Activated naive CD8-positive, alpha-beta T cell treated with anti-CD3 and anti-CD28 coated beads, Interleukin-2, amount 50 U/mL, for 24 hours (primary cell): ENCODE data around the gene WDR83.
A peak's percentile ranks its signal among the peaks of the same experiment; 100 is the strongest.
"Not testable (repeated sequence)": the region's sequence is repeated elsewhere in the genome, so short reads cannot be mapped to it uniquely, and the experiment has no call there.

Experiments
- ATAC-seq: fragments of 150-1000 bp; cut with Tn5 transposase; one replicate; pipeline ENCODE4 v1.10.0; 2021
- DNase-seq: peaks from one replicate; pipeline ENCODE4 v3.0.0; 2021
- H3K27ac Mint-ChIP-seq: one replicate; pipeline ENCODE4 v1.8.0; 2021; ENCODE audit warnings: mild to moderate bottlenecking, mixed read lengths
- H3K27me3 Mint-ChIP-seq: one replicate; pipeline ENCODE4 v1.8.0; 2021; ENCODE audit warnings: mixed read lengths
- H3K36me3 Mint-ChIP-seq: one replicate; pipeline ENCODE4 v1.8.0; 2021; ENCODE audit warnings: low read depth, mixed read lengths
- H3K4me1 Mint-ChIP-seq: one replicate; pipeline ENCODE4 v1.8.0; 2021; ENCODE audit warnings: mixed read lengths
- H3K4me3 Mint-ChIP-seq: one replicate; pipeline ENCODE4 v1.8.0; 2021; ENCODE audit warnings: mild to moderate bottlenecking, moderate library complexity, mixed read lengths
- H3K9me3 Mint-ChIP-seq: one replicate; pipeline ENCODE4 v1.8.0; 2021; ENCODE audit warnings: mixed read lengths

Gene WDR83

DNA sequence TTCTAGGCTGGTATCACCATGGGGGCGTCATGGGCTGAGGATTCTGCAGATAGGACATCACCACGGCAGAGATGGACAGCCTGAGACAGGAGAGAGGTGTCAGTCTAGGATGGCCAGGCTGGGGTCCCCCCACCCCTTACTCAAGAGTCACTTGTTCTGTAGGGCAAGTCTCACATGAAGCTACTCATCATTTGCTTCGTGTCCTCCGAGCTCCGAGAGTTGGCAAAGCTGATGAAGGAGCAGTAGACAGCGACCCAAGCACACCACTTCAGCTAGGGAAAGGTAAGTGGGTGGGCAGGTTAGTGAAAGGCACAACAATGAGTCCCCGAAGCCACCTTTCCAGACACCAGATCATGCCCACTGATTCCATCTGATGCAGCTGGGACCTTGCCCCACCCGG is 1.7 kb downstream of the WDR83 start:
- Mint-ChIP-seq H3K4me3 (peak overlapping the region; percentile 96), H3K27ac (peak overlapping the region; percentile 98), H3K9me3 (no peaks in the 10 kb centered on the region), H3K36me3 (peaks cover 24% of the 10 kb centered on the region), H3K4me1 (peaks cover 56% of the 10 kb centered on the region), H3K27me3 (no peaks in the 10 kb centered on the region)
- ATAC-seq (no peak), DNase-seq (no peak)

DNA sequence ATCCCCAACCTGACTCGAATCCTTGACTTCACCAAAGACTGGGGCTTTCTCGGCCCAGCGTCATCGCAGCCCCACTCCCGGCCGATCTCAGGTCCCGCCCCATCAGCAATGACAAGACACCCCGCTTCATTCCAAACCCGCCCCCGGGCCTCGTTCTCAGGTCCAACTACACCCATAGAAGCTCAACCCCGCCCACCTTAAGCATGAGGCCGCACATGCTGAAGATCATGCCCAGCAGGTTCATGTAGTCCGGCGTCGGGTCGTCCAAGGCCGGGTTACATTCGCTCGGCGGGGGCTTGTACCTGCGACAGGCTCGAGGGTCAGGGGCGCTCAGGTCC is 2.3 kb downstream of the WDR83 start:
- H3K4me1 Mint-ChIP-seq, result peaks cover 56% of the 10 kb centered on the region

DNA sequence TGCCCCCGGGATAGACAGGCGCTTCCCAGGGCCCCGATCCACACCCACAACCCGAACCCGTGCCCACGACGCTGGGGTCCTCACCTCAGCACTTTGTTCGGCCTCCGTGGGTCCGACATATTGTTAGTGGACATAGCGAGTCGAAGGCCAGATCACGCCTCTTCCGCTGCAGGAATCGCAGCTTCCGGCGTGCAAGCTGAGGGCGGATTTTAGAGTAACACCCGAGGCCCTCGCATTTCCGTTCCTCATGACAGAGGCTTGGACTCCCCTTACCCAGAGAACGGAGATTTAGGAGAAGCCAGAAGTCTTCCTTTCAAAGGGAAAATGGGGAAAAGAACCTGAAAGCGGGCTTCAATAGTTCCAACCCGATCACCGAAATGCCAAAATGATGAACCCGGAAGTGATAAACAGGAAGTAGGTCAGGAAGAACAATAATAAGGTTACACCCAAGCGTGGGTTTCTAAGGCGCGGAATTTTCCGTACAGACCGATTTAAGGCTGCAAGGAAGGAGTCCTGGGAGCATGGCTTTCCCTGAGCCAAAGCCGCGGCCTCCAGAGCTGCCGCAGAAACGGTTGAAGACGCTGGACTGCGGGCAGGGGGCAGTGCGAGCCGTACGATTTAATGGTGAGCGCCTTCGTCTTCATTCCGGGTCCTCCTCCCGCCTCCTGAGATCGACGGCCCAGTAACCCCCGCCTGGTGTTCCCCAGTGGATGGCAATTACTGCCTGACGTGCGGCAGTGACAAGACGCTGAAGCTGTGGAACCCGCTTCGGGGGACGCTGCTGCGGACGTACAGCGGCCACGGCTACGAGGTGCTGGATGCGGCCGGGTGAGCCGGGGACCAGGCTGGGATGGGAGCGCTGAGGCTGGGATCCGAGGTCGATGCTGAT is 2.9 kb downstream of the WDR83 start:
- peaks cover 20% of the 10 kb centered on the region for H3K36me3 Mint-ChIP-seq

More for the DNA sequence above, 2.3 kb downstream of the WDR83 start:
- Mint-ChIP-seq H3K36me3 (peaks cover 20% of the 10 kb centered on the region), H3K9me3 (no peaks in the 10 kb centered on the region), H3K27ac (peak overlapping the region; percentile 98), H3K4me3 (peak overlapping the region; percentile 96), H3K27me3 (no peaks in the 10 kb centered on the region)
- ATAC-seq (no peak), DNase-seq (peak; percentile 67)

DNA sequence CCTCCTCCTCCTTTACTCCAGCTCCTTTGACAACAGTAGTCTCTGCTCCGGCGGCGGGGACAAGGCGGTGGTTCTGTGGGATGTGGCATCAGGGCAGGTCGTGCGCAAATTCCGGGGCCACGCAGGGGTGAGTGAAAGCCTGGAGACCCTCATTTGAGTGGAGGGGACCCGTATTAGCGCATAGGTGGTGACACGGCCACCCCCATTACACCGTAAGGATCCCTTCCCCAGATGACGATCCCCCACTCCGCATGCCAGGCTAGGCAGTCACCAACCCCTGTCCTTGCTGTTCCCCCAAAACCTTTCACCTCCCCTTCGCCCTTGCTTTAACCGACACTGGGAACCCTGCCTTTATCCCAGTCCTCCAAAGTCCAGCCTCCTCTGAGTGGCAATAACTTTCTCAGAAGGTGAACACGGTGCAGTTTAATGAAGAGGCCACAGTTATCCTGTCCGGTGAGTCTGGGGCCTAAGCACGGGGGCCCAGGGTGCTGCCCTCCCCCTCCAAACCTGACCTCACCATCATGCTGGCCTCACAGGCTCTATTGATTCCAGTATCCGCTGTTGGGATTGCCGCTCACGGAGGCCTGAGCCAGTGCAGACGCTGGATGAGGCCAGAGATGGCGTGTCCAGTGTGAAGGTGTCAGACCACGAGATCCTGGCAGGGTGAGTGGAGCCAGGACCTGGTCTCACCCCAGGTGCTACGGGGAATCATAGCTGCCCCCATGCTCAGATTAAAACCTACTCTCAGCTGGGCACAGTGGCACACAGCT is 3.7 kb downstream of the WDR83 start:
- H3K4me3 Mint-ChIP-seq, result peak overlapping the region; percentile 96
- peaks cover 45% of the 10 kb centered on the region for H3K4me1 Mint-ChIP-seq
- H3K27me3 Mint-ChIP-seq, result no peaks in the 10 kb centered on the region
- peak overlapping the region; percentile 98 for H3K27ac Mint-ChIP-seq
- DNase-seq (no peak), ATAC-seq (no peak)
- peaks cover 15% of the 10 kb centered on the region for H3K36me3 Mint-ChIP-seq
- no peaks in the 10 kb centered on the region for H3K9me3 Mint-ChIP-seq

More for the DNA sequence above, 2.9 kb downstream of the WDR83 start:
- ATAC-seq (no peak), DNase-seq (peak; percentile 78)
- Mint-ChIP-seq H3K4me3 (peak overlapping the region; percentile 96), H3K27me3 (no peaks in the 10 kb centered on the region), H3K4me1 (peaks cover 53% of the 10 kb centered on the region), H3K27ac (peak overlapping the region; percentile 98), H3K9me3 (no peaks in the 10 kb centered on the region)

DNA sequence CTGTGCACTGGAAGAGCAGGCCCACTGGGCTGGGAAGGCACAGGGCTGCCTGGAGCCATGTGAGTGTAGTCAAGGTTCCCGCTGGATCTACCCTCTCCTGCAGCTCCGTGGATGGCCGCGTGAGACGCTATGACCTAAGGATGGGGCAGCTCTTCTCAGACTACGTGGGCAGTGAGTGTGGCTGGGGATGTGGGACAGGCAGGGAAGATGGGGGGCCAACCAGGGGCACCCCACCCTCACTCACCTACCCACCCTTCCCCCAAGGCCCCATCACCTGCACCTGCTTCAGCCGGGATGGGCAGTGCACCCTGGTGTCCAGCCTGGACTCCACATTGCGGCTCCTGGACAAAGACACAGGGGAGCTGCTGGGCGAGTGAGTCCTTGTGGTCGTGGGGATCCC is 6.1 kb downstream of the WDR83 start:
- Mint-ChIP-seq H3K36me3 (peaks cover 20% of the 10 kb centered on the region), H3K9me3 (no peaks in the 10 kb centered on the region), H3K27me3 (no peaks in the 10 kb centered on the region), H3K27ac (no peak overlapping the region), H3K4me1 (peaks cover 38% of the 10 kb centered on the region), H3K4me3 (no peak overlapping the region)
- ATAC-seq (no peak), DNase-seq (no peak)

DNA sequence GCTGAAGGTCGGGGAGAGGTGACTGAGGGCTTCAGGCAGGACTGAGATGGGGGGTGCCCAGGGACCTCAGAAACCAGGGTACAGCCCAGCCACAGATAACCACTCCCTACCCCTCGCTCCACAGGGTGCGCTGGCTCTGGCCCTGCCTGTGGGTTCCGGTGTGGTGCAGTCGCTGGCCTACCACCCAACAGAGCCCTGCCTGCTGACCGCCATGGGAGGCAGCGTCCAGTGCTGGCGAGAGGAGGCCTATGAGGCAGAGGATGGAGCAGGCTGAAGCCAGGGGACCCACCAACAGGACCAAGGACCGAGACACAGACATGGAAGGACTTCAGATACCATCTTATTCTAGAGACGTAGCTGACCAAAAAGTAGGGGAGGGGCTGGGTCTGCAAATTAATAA is 8.8 kb downstream of the WDR83 start:
- Mint-ChIP-seq H3K27me3 (no peaks in the 10 kb centered on the region), H3K36me3 (peaks cover 24% of the 10 kb centered on the region), H3K4me3 (no peak overlapping the region), H3K9me3 (no peaks in the 10 kb centered on the region), H3K27ac (no peak overlapping the region), H3K4me1 (peaks cover 25% of the 10 kb centered on the region)
- ATAC-seq (no peak), DNase-seq (no peak)

DNA sequence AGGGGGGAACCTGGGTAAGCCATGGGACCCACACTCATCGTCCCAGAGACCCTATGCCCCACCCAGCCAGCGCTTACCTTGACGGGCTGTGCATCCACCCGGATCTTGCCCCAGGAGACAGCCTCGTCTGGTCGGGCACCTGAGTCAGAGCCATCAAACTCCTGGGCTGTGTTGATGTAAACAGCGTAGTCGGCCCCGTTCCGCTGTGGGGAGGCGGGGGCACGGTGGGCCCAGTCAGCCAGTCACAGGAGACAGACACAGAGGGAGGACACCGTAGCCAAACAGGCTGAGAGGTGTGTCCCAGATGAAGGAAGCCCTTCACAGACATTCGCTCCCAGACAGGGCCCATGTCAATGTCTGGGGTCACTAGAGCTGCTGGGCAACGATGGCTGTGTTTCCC is 9.3 kb downstream of the WDR83 start:
- Mint-ChIP-seq H3K27me3 (no peaks in the 10 kb centered on the region), H3K27ac (no peak overlapping the region), H3K4me1 (peaks cover 22% of the 10 kb centered on the region), H3K36me3 (peaks cover 26% of the 10 kb centered on the region), H3K9me3 (no peaks in the 10 kb centered on the region), H3K4me3 (no peak overlapping the region)
- DNase-seq, result no peak
- peak; percentile 10 for ATAC-seq

DNA sequence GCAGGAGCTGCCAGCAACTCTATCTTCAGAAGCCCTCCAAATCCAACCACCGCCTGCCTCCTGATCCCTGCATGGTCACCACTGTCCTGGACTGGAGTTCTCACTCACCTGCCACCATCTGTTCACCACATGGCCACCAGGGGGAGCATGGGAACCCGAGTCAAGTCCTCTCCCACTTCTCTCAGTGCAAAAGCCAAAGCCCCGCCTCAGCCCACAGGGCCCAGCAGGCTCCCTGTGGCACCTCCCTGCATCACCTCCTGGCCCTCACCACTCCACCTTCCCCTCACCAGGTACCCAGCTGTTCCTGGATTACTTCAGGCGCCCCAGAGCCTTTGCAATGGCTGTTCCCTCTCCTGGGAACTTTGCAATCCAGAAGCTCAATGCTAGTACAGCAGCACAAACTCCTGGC is 9.8 kb downstream of the WDR83 start:
- H3K9me3 Mint-ChIP-seq, result no peaks in the 10 kb centered on the region
- DNase-seq (peak; percentile 95), ATAC-seq (peak; percentile 41)
- peaks cover 25% of the 10 kb centered on the region for H3K4me1 Mint-ChIP-seq
- H3K27me3 Mint-ChIP-seq, result no peaks in the 10 kb centered on the region
- H3K4me3 Mint-ChIP-seq, result peak overlapping the region; percentile 9
- H3K27ac Mint-ChIP-seq, result no peak overlapping the region
- peaks cover 30% of the 10 kb centered on the region for H3K36me3 Mint-ChIP-seq

DNA sequence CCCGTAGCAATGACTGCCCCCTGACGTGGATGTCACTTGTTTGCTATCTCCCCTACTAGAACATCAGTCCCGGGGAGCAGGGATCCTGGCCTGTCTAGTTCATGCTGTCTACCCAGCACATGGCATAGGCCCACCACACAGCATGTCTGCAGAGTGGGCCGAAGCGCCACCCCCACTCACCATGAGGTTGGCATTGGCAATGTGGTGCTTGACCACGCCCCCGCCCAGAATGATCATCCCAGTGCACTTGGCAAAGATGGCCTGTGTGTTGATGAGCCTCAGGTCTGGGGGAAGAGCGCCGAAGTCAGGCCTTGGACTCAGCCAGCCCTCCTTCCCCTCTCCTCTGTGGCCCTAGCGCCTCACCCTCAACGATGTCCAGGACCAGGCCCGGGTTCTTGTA is 10.3 kb downstream of the WDR83 start:
- ATAC-seq, result no peak
- no peak overlapping the region for H3K27ac Mint-ChIP-seq
- peaks cover 29% of the 10 kb centered on the region for H3K36me3 Mint-ChIP-seq
- H3K4me3 Mint-ChIP-seq, result no peak overlapping the region
- peaks cover 24% of the 10 kb centered on the region for H3K4me1 Mint-ChIP-seq
- H3K27me3 Mint-ChIP-seq, result no peaks in the 10 kb centered on the region
- DNase-seq, result no peak
- H3K9me3 Mint-ChIP-seq, result no peaks in the 10 kb centered on the region

DNA sequence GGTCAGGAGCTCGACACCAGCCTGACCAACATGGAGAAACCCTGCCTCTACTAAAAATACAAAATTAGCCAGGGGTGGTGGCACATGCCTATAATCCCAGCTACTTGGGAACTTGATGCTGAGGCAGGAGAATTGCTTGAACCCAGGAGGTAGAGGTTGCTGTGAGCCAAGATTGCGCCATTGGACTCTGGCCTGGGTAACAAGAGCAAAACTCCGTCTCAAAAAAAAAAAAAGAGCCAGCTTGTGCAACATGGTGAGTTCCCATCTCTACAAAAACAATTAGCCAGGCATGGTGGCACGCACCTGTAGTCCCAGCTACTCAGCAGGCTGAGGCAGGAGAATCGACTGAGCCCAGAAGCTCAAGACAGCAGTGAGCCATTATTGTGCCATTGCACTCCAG is 11.4 kb downstream of the WDR83 start:
- H3K4me3 Mint-ChIP-seq, H3K9me3 Mint-ChIP-seq, ATAC-seq, DNase-seq, H3K27me3 Mint-ChIP-seq, H3K27ac Mint-ChIP-seq: not testable (repeated sequence)
- Mint-ChIP-seq H3K4me1 (peaks cover 22% of the 10 kb centered on the region), H3K36me3 (peaks cover 26% of the 10 kb centered on the region)

DNA sequence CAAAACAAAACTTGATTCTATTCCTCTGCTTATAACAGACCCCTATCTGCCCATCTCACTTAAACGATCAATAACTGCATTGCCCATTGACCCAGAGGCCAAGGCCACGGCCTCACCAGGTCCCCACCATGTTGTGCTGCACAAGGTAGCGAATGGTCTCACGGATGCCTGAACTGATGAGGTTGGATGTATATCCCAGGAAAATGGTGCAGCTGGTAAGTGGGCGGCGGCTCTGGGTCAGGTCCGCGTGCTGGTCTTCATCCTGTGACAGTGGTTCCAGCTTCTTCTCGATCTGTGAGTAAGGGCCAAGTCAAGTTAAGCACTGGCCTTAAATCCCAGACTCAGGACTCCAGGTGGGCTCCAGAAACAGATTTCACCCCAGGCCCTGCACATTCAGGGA is 13.4 kb downstream of the WDR83 start:
- Mint-ChIP-seq H3K27me3 (no peaks in the 10 kb centered on the region), H3K4me1 (peaks cover 22% of the 10 kb centered on the region), H3K27ac (no peak overlapping the region), H3K4me3 (peak overlapping the region; percentile 91), H3K36me3 (peaks cover 21% of the 10 kb centered on the region), H3K9me3 (no peaks in the 10 kb centered on the region)
- DNase-seq, result no peak
- no peak for ATAC-seq

DNA sequence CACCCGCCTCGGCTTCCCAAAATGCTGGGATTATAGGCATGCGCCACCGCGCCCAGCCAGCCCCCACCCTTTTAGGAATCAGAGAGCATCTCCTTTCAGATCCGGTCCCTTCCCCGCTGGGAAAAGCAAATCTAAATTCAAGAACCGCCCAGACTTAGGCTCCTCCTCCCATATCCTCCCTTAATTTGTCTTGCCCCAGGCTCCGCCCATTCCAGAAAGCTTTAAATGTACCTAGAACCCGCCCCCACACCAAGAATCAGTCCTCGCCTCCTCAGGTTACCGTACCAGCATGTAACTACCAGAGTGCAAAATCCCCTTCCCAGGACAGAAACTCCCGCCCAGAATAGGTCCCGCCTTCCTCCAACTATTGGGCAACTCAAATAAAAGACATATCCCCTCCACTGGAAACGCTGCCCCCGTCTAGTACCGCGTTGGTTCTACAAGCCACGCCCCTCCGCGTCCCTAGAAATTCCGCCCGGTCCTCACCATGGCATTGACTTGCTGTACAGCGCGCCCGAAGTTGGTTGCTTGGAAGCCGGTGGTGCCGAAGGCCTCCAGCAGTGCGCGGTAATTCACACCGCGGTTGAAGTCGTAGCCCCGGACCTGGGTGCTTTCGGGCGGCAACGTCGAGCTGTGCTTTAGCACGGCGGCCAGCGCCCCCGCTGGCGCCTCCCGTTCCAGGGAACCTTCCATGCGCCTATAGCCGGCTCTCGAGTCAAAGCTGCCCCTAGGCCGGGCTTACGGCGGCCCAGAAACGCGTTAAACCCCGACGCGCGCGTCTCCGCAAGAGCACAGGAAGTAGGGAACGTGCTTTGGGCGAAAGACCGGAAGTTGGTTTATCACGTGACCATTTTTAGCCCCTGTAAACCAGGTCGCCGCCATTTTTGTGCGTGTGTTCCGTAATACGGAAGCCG is 14.7 kb downstream of the WDR83 start, which contains the start of gene DHPS:
DHPS (minus strand) TSS at position 807 of the 914 bp plus-strand sequence; CDS start at position 693, 114 bp downstream.
- DNase-seq, result peak; percentile 89
- Mint-ChIP-seq H3K9me3 (no peaks in the 10 kb centered on the region), H3K4me1 (peaks cover 20% of the 10 kb centered on the region), H3K27ac (peak within 1 kb of the TSS; percentile 82), H3K36me3 (peaks cover 19% of the 10 kb centered on the region), H3K27me3 (no peaks in the 10 kb centered on the region), H3K4me3 (peak within 1 kb of the TSS; percentile 91)
- peak; percentile 92 for ATAC-seq

DNA sequence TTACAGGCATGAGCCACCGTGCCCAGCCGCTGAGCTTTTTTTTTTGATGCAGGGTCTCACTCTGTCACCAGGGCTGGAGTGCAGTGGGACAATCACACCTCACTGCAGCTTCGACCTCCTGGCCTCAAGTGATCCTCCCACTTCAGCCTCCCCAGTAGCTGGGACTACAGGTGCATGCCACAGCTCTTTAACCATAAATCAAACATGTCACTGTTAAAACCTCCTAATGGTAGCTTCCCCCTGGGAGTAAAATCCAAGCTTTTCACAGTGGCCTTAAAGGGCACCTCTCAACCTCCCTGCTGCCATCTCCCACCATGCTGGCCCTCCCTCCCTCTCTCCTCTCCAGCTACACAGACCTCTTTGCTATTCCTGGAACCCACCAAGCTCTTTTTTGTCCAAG is 19.2 kb downstream of the WDR83 start:
- Mint-ChIP-seq H3K4me3 (no peak overlapping the region), H3K9me3 (no peaks in the 10 kb centered on the region), H3K27ac (no peak overlapping the region), H3K4me1 (peaks cover 5% of the 10 kb centered on the region), H3K27me3 (no peaks in the 10 kb centered on the region), H3K36me3 (peaks cover 5% of the 10 kb centered on the region)
- DNase-seq (no peak), ATAC-seq (no peak)

DNA sequence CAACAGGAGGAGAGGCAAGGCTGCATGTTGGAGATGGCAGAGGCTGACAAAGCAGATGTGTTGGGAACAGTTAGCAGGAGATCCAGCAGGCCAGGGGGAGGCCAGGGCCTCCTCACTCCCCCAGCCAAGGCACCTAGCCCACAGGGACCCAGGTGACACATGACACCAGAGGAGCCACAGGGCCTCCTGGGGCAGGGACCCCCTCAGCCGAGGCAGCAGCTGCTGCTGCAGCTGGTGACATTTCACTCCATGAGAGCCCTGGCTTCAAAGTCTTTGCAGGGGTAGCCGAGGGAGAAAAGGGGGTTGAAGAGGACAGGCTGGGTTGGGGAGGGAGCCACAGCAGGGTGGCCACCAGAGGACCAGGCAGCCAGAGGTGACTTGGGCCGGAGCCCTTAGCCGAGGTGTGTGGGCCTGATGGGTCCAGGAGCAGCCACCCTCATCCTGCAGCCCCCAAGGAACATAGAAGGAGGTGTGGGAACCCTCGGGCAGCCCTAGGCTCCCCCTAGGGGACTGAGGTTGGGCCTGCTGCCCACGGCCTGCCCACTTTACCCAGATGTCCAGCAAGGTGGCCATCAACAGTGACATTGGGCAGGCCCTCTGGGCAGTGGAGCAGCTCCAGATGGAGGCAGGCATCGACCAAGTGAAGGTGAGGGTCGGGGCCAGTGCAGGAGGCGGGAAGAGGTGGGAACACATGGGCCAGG is 21.0 kb downstream of the WDR83 start, which contains the start of gene GNG14:
GNG14 (plus strand) TSS at position 503 of the 701 bp plus-strand sequence; CDS start at position 554, 51 bp downstream.
- no peaks in the 10 kb centered on the region for H3K9me3 Mint-ChIP-seq
- no peaks in the 10 kb centered on the region for H3K4me1 Mint-ChIP-seq
- DNase-seq (no peak), ATAC-seq (no peak)
- H3K27me3 Mint-ChIP-seq, result no peaks in the 10 kb centered on the region
- H3K36me3 Mint-ChIP-seq, result peaks cover 2% of the 10 kb centered on the region
- H3K4me3 Mint-ChIP-seq, result no peak within 1 kb of the TSS
- no peak within 1 kb of the TSS for H3K27ac Mint-ChIP-seq
